Measurements from ENCODE around the gene SPTLC1. TPM values are rescaled to one million over a fixed set of nuclear protein-coding genes. Genes with fewer than 3 reads are reported as not detected.
A peak's percentile ranks its signal among the peaks of the same experiment; 100 is the strongest.
"Not testable (repeated sequence)": the region's sequence is repeated elsewhere in the genome, so short reads cannot be mapped to it uniquely, and the experiment has no call there.

SPTLC1 gene, protein sequence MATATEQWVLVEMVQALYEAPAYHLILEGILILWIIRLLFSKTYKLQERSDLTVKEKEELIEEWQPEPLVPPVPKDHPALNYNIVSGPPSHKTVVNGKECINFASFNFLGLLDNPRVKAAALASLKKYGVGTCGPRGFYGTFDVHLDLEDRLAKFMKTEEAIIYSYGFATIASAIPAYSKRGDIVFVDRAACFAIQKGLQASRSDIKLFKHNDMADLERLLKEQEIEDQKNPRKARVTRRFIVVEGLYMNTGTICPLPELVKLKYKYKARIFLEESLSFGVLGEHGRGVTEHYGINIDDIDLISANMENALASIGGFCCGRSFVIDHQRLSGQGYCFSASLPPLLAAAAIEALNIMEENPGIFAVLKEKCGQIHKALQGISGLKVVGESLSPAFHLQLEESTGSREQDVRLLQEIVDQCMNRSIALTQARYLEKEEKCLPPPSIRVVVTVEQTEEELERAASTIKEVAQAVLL
- 10 to 100 TPM; 54.4 to 55.5 TPM for total RNA-seq

- peak within 1 kb of the TSS; percentile 98 for H3K27ac Mint-ChIP-seq
- H3K4me3 Mint-ChIP-seq: peak within 1 kb of the TSS; percentile 95 to 96
- peaks cover 4 to 9% of the 10 kb centered on the region in 2 donors for H3K36me3 Mint-ChIP-seq (ENCODE audit: insufficient read depth in 2 of 2)
- DNase-seq (peak; percentile 96), ATAC-seq (replicated peaks in 1 of 2) (peak; percentile 99)
- H3K27me3 Mint-ChIP-seq (ENCODE audit: low read depth): no peaks in the 10 kb centered on the region
- H3K9me3 Mint-ChIP-seq: no peaks in the 10 kb centered on the region
- peaks cover 33% of the 10 kb centered on the region for H3K4me1 Mint-ChIP-seq (ENCODE audit: low read depth)
Observed at GRCh38 chr9:92115071-92115858, at the start of gene SPTLC1. Gene SPTLC1, minus strand, starts transcription at chr9:92115413. Its CDS starts 43 bp downstream, at chr9:92115370.

GRCh38 chr9:92164975-92165374 lies 49.8 kb upstream of the SPTLC1 start:
- peaks cover 0 to 6% of the 10 kb centered on the region in 2 donors for H3K9me3 Mint-ChIP-seq
- peaks cover 5 to 10% of the 10 kb centered on the region in 2 donors for H3K36me3 Mint-ChIP-seq (ENCODE audit: insufficient read depth in 2 of 2)

DNA sequence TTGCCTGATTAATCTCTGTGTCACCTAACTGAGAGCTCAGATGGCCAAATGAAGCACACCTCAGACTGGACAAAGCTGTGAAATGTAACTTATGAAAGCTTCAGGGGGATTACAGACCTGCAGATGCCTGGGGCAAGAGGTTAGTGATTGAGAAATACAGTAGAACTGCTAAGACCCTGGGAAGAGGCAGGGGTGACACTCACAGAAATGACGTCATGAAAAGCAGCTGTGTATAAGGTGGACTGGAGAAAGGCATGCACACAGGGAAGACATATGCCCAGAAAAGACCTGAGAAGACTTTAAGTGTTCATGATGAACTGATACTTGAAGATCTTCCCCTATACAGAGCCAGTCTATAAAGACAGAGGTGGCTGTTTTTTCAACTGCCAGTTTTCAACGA lies 49.3 kb upstream of the SPTLC1 start:
- DNase-seq (no peak), ATAC-seq (replicated peaks in 1 of 2) (no peak)
- Mint-ChIP-seq H3K27me3 (ENCODE audit: low read depth) (peaks cover 6% of the 10 kb centered on the region), H3K36me3 (ENCODE audit: insufficient read depth in 2 of 2) (peaks cover 5 to 10% of the 10 kb centered on the region in 2 donors), H3K27ac (no peak overlapping the region), H3K4me1 (ENCODE audit: low read depth) (no peaks in the 10 kb centered on the region), H3K4me3 (no peak overlapping the region), H3K9me3 (peaks cover 0 to 6% of the 10 kb centered on the region in 2 donors)

More at GRCh38 chr9:92164975-92165374, 49.8 kb upstream of the SPTLC1 start:
- H3K4me3 Mint-ChIP-seq: no peak overlapping the region
- H3K27me3 Mint-ChIP-seq (ENCODE audit: low read depth): peaks cover 5% of the 10 kb centered on the region
- no peak for ATAC-seq (replicated peaks in 1 of 2)
- DNase-seq: no peak
- H3K4me1 Mint-ChIP-seq (ENCODE audit: low read depth): no peaks in the 10 kb centered on the region
- no peak overlapping the region for H3K27ac Mint-ChIP-seq

DNA sequence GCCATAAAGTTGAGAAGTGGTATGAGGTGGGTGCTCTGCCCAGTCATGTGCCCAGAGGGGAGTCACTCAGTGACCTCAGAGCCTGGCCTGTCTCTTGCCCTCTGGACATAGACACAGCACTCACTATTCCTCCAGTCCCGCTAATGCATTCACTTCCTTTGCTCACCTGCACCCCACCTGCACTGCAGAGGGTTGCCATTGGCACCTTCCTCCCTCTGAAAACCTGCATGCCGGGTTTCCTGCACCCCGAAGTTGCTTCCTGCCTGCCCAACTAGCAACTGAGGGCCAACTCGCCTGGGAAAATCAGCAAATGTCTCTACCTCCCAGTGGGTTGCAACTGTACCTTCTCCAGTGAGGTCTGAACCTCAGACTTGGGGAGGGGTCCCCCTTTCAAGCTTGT lies 48.1 kb upstream of the SPTLC1 start:
- H3K27ac Mint-ChIP-seq: no peak overlapping the region
- peaks cover 18% of the 10 kb centered on the region for H3K27me3 Mint-ChIP-seq (ENCODE audit: low read depth)
- no peak for ATAC-seq (replicated peaks in 1 of 2)
- no peak for DNase-seq
- peaks cover 5 to 10% of the 10 kb centered on the region in 2 donors for H3K36me3 Mint-ChIP-seq (ENCODE audit: insufficient read depth in 2 of 2)
- no peaks in the 10 kb centered on the region for H3K4me1 Mint-ChIP-seq (ENCODE audit: low read depth)
- H3K9me3 Mint-ChIP-seq: peaks cover 0 to 6% of the 10 kb centered on the region in 2 donors
- no peak overlapping the region for H3K4me3 Mint-ChIP-seq

GRCh38 chr9:92160786-92161185 lies 45.6 kb upstream of the SPTLC1 start:
- Mint-ChIP-seq H3K27ac (no peak overlapping the region), H3K4me1 (ENCODE audit: low read depth) (no peaks in the 10 kb centered on the region), H3K27me3 (ENCODE audit: low read depth) (peaks cover 22% of the 10 kb centered on the region), H3K36me3 (ENCODE audit: insufficient read depth in 2 of 2) (peaks cover 5 to 10% of the 10 kb centered on the region in 2 donors), H3K4me3 (no peak overlapping the region), H3K9me3 (peaks cover 0 to 6% of the 10 kb centered on the region in 2 donors)
- no peak for ATAC-seq (replicated peaks in 1 of 2)
- no peak for DNase-seq

GRCh38 chr9:92159058-92159457 lies 43.8 kb upstream of the SPTLC1 start:
- Mint-ChIP-seq H3K36me3 (ENCODE audit: insufficient read depth in 2 of 2) (no peaks in the 10 kb centered on the region), H3K9me3 (no peaks in the 10 kb centered on the region), H3K4me3 (no peak overlapping the region), H3K27ac (no peak overlapping the region), H3K27me3 (ENCODE audit: low read depth) (peaks cover 22% of the 10 kb centered on the region), H3K4me1 (ENCODE audit: low read depth) (no peaks in the 10 kb centered on the region)
- no peak for ATAC-seq (replicated peaks in 1 of 2)
- DNase-seq: no peak

GRCh38 chr9:92158097-92158601 lies 42.9 kb upstream of the SPTLC1 start:
- Mint-ChIP-seq H3K4me1 (ENCODE audit: low read depth) (no peaks in the 10 kb centered on the region), H3K27me3 (ENCODE audit: low read depth) (peaks cover 22% of the 10 kb centered on the region), H3K27ac (no peak overlapping the region), H3K9me3 (no peaks in the 10 kb centered on the region), H3K4me3 (no peak overlapping the region), H3K36me3 (ENCODE audit: insufficient read depth in 2 of 2) (no peaks in the 10 kb centered on the region)
- DNase-seq (no peak), ATAC-seq (replicated peaks in 1 of 2) (no peak)

DNA sequence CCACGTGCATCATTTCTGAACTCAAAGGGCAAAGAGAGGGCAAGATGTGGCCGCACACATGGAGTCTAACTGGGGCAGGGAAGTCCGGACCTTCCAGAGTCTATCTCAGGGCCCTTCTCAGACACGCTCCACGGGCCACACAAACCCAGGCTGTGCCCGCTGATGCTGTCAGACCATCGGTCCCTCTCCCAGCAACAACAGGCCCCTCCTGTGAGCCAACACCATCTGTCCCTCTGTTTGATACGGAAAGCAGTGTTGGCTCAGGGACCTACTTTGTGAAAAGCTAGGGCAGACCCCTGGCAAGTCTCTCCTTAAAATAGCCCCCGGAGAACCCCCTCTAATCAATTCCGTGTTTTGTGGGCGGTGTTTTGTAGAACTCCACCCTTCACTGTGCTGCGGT lies 40.5 kb upstream of the SPTLC1 start:
- not testable (repeated sequence) for H3K4me3 Mint-ChIP-seq; DNase-seq; H3K9me3 Mint-ChIP-seq; H3K27ac Mint-ChIP-seq; H3K4me1 Mint-ChIP-seq (ENCODE audit: low read depth); ATAC-seq (replicated peaks in 1 of 2); H3K36me3 Mint-ChIP-seq (ENCODE audit: insufficient read depth in 2 of 2)
- H3K27me3 Mint-ChIP-seq (ENCODE audit: low read depth): peaks cover 16% of the 10 kb centered on the region

DNA sequence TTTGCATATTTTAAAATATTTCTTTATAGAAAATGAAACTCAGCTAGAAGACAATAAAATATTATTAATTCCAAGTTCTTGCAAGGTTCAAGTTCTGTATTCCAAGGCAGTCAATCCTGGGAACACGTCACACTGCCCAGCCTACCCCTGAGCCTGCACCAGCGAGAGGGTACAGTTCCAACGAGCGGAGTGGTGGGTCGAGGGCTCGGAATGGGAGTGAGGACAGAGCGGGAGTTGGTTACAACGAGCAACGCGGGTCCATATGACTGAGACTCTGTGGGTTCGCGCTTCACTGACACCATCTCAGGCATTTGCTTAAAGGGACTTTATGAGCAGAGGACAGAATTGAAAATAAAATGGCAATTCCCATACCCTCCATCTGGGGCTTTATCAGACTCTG lies 40.0 kb upstream of the SPTLC1 start:
- Mint-ChIP-seq H3K9me3 (no peaks in the 10 kb centered on the region), H3K27me3 (ENCODE audit: low read depth) (peaks cover 21% of the 10 kb centered on the region), H3K27ac (no peak overlapping the region), H3K36me3 (ENCODE audit: insufficient read depth in 2 of 2) (no peaks in the 10 kb centered on the region), H3K4me3 (no peak overlapping the region), H3K4me1 (ENCODE audit: low read depth) (no peaks in the 10 kb centered on the region)
- DNase-seq (no peak), ATAC-seq (replicated peaks in 1 of 2) (no peak)

- not testable (repeated sequence) for H3K36me3 Mint-ChIP-seq (ENCODE audit: insufficient read depth in 2 of 2); H3K4me3 Mint-ChIP-seq; ATAC-seq (replicated peaks in 1 of 2); H3K9me3 Mint-ChIP-seq; H3K4me1 Mint-ChIP-seq (ENCODE audit: low read depth); H3K27ac Mint-ChIP-seq; DNase-seq
- peaks cover 19% of the 10 kb centered on the region for H3K27me3 Mint-ChIP-seq (ENCODE audit: low read depth)
Observed at GRCh38 chr9:92153466-92154415, 38.5 kb upstream of the SPTLC1 start.

- DNase-seq: no peak
- Mint-ChIP-seq H3K9me3 (no peaks in the 10 kb centered on the region), H3K27ac (no peak overlapping the region), H3K27me3 (ENCODE audit: low read depth) (peaks cover 11% of the 10 kb centered on the region), H3K4me3 (no peak overlapping the region), H3K36me3 (ENCODE audit: insufficient read depth in 2 of 2) (peaks cover 0 to 1% of the 10 kb centered on the region in 2 donors), H3K4me1 (ENCODE audit: low read depth) (peaks cover 8% of the 10 kb centered on the region)
- no peak for ATAC-seq (replicated peaks in 1 of 2)
Observed at GRCh38 chr9:92151691-92152393, 36.6 kb upstream of the SPTLC1 start.

All from activated T-cell treated with anti-CD3 and anti-CD28 coated beads, Interleukin-2, amount 50 U/mL, for 72 hours (primary cell).